Measurements from ENCODE around the gene TRIM41.
A peak's percentile ranks its signal among the peaks of the same experiment; 100 is the strongest.

Gene TRIM41

DNA sequence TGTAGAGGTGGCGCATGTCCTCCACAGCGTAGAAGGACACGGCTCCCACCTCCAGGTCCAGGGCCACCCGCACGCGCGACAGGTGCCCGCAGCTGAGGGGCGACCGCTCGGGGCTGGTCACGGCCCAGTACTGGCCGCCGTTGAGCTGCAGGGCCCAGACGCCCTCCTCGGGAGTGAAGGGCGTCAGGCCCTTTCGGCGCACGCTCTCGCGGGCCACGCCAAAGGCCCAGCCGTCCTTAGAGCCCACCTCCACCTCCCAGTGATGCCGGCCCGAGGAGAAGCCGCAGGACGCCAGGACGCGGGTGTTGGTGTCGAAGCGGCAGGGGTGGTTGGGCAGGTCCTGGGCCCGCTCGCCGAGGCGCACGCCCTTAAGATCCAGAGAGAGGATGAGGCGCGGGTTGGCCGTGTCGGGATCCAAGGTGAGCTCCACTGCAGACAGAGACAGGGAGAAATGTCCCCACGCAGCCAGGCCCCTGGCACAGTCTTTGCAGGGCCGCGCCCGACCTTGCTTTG lies 27.8 kb upstream of the TRIM41 start:
- peaks cover 21% of the 10 kb centered on the region for H3K4me1 ChIP-seq (ENCODE audit: control insufficient read depth, insufficient read depth, low read length)
- no peak overlapping the region for H3K9ac ChIP-seq (ENCODE audit: low read depth, low read length)
- no peak overlapping the region for H3K4me3 ChIP-seq (ENCODE audit: low read depth, low read length)
- H3K36me3 ChIP-seq (ENCODE audit: control insufficient read depth, insufficient read depth, low read length) = no peaks in the 10 kb centered on the region
- no peaks in the 10 kb centered on the region for H3K9me3 ChIP-seq (ENCODE audit: control insufficient read depth, insufficient read depth, low read length)
- peaks cover 39% of the 10 kb centered on the region for H3K27me3 ChIP-seq (ENCODE audit: control insufficient read depth, insufficient read depth, low read length)

DNA sequence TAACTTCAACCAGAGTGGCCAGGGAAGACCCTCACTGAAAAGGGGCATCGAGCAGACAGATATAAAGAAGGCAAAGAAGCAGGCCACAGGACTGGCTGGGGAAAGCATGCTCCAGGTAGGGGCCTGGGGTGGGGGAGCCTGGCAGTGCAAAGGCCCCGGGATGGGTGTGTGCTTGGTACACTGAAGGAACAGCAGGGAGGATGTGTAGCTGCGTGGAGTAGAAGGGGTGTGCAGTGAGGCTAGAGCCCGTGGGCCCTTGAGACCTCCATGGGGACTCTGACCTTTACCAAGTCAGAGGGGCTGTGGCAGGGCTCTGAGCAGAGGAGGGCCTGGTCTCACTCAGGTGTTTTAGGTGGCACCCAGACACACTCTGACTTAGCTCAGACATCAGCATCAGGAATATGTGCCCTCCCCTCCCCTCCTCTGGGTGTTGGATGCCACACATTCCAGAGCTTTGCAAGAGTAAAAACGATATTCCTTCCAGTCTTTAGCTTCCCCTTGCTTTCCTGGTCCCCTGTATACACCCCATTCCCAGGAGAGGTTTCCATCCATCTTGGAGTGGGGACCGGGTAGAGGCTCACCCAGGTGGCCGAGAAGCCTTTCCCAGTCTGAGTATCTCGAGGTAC lies 25.6 kb upstream of the TRIM41 start:
- Histone ChIP-seq H3K27me3 (ENCODE audit: control insufficient read depth, insufficient read depth, low read length) (peaks cover 46% of the 10 kb centered on the region), H3K9me3 (ENCODE audit: control insufficient read depth, insufficient read depth, low read length) (no peaks in the 10 kb centered on the region), H3K36me3 (ENCODE audit: control insufficient read depth, insufficient read depth, low read length) (no peaks in the 10 kb centered on the region), H3K9ac (ENCODE audit: low read depth, low read length) (no peak overlapping the region), H3K4me1 (ENCODE audit: control insufficient read depth, insufficient read depth, low read length) (peaks cover 29% of the 10 kb centered on the region), H3K4me3 (ENCODE audit: low read depth, low read length) (no peak overlapping the region)

DNA sequence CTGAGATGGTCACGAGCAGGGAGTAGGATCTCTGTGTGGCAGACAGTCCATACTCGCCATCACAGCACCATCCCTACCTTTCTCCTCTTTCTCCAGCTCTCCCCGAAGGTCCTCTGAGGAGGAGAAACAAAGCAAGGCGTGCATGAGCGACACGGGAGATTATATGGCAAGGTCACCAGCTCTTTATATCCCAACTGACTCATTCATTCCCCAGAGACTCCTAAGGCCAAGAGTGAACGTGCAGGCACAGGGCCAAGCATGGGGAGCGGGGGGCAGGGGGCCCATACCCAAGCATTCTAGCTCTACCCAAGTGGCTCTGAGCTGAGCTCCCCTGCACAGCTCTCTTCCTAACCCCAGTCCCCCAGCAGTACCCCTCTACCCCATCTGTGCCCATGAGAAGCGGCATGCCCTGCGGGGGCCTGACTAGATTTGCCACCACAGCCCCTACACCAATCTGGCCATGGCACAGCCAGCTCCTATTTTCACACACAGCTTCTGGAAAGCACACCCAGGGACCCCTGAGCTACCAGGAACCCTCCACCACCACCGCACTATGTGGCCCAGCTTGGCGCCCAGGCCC lies 24.9 kb upstream of the TRIM41 start:
- Histone ChIP-seq H3K4me1 (ENCODE audit: control insufficient read depth, insufficient read depth, low read length) (peaks cover 29% of the 10 kb centered on the region), H3K27me3 (ENCODE audit: control insufficient read depth, insufficient read depth, low read length) (peaks cover 44% of the 10 kb centered on the region), H3K4me3 (ENCODE audit: low read depth, low read length) (no peak overlapping the region), H3K9me3 (ENCODE audit: control insufficient read depth, insufficient read depth, low read length) (no peaks in the 10 kb centered on the region), H3K9ac (ENCODE audit: low read depth, low read length) (no peak overlapping the region), H3K36me3 (ENCODE audit: control insufficient read depth, insufficient read depth, low read length) (no peaks in the 10 kb centered on the region)

DNA sequence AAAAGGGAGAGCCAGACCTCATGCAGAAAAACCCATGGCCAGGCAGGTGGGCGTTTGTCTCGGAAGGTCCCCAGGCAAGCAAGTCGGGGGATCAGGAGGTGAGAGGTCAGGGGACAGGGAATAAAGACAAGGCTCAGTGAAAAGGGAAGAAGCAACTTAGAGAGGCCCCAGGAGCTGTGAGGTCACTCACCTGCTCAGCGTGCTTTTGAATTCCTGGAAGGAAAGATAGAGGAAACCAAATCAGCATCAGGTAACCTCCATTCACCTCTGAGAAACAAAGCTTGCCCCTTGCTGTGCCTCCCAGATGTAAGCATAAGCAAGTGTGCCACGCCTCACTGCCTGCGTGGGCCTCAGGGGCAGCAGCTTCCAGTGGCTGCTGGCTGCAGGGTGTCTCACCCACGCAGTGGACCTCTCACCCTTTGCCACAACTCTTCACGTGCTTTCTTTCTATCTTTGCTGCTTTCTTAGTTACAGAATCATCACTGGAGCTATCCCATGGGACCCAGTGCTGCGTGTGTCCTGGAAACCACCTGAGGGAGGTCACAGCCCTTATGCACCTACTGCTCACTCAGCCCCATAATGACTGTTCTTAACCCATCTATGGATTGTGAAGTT lies 24.1 kb upstream of the TRIM41 start:
- Histone ChIP-seq H3K9me3 (ENCODE audit: control insufficient read depth, insufficient read depth, low read length) (no peaks in the 10 kb centered on the region), H3K36me3 (ENCODE audit: control insufficient read depth, insufficient read depth, low read length) (no peaks in the 10 kb centered on the region), H3K4me1 (ENCODE audit: control insufficient read depth, insufficient read depth, low read length) (peaks cover 29% of the 10 kb centered on the region), H3K4me3 (ENCODE audit: low read depth, low read length) (no peak overlapping the region), H3K9ac (ENCODE audit: low read depth, low read length) (no peak overlapping the region), H3K27me3 (ENCODE audit: control insufficient read depth, insufficient read depth, low read length) (peaks cover 51% of the 10 kb centered on the region)

DNA sequence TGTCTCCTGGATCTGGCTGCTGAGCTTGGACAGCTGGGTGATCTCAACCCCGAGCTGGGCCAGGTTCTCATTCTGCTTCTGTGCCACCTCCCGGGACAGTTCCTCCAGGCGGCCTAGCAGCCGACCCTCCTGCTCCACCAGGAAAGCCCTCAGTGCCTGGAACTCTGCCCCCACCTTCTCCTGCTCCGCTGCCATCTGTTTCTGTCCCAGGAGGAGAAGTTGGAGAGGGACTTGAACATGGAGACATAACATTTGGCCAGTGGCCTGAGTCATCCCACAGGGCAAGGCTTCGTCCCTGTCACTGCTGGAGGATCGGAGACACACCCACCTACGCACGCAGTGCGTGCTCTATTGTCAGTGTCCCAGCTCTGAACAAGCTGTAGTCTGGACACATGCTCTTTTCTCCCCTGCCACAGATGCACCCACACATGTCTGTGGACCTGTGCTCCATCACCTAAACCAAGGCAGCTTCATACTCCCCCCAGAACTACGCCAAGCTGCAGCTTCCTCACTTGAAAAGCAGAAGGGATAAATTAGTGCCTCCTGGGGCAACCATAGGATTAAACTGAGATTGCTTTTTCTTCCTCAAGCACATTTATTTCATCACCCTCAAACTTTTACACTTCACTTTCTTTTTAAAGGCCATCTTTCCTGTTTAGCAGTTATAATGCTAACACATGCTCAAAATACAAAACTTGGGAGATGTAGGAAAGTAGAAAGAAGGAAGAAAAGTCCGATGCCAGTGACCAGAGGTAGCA lies 23.0 kb upstream of the TRIM41 start:
- no peak overlapping the region for H3K4me3 ChIP-seq (ENCODE audit: low read depth, low read length)
- no peaks in the 10 kb centered on the region for H3K9me3 ChIP-seq (ENCODE audit: control insufficient read depth, insufficient read depth, low read length)
- no peak overlapping the region for H3K9ac ChIP-seq (ENCODE audit: low read depth, low read length)
- H3K36me3 ChIP-seq (ENCODE audit: control insufficient read depth, insufficient read depth, low read length) = no peaks in the 10 kb centered on the region
- H3K4me1 ChIP-seq (ENCODE audit: control insufficient read depth, insufficient read depth, low read length) = peaks cover 29% of the 10 kb centered on the region
- H3K27me3 ChIP-seq (ENCODE audit: control insufficient read depth, insufficient read depth, low read length) = peaks cover 62% of the 10 kb centered on the region

DNA sequence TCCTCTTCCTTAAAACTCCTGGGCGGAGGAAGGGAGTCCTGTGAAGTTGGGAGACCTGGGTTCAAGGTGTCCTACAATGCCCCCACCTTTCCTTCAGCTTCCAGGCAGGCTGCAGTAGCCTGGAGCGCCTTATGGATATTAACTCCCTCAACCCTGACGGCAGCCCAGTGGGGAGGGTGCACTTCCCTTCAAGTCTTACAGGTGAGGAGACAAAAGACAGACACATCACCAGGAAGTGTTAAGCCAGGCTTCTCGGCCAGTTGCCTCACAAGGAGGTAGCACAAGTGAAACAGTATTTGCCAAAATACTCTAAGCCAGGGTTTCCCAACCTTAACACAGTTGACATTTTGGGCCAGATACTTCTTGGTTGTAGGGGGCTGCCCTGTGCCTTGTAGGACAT lies 22.3 kb upstream of the TRIM41 start:
- no peak overlapping the region for H3K9ac ChIP-seq (ENCODE audit: low read depth, low read length)
- H3K9me3 ChIP-seq (ENCODE audit: control insufficient read depth, insufficient read depth, low read length) = no peaks in the 10 kb centered on the region
- H3K27me3 ChIP-seq (ENCODE audit: control insufficient read depth, insufficient read depth, low read length) = peaks cover 67% of the 10 kb centered on the region
- H3K4me3 ChIP-seq (ENCODE audit: low read depth, low read length) = no peak overlapping the region
- H3K4me1 ChIP-seq (ENCODE audit: control insufficient read depth, insufficient read depth, low read length) = peaks cover 28% of the 10 kb centered on the region
- H3K36me3 ChIP-seq (ENCODE audit: control insufficient read depth, insufficient read depth, low read length) = no peaks in the 10 kb centered on the region

DNA sequence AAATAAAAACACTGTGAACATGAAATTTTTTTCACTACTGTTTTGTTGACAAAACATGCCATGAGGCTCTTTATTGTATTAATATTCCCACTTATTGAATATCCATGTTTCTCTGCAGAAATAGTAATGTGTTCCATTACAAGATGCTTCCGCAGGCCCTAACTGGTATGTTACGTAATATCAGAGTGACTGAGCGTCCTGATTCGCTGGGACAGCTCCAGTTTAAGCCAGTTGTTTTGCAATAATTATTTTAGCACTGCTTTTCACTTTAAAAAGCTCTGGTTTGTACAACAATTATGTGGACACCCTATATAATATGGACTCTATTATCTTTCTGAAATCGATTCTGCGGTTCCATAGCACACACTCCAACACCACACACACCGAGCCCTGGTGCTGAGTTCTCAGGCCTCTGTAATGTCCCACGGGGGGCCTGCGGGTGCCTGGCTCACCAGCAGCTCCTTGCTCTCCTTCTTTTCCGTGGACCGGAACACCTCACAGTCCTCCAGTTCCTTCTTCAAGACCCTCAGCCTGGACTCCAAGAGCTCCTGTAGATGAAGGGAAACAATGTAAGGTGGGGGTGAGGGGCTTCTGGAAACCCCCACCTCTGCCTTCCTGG lies 19.9 kb upstream of the TRIM41 start:
- Histone ChIP-seq H3K4me3 (ENCODE audit: low read depth, low read length) (peak overlapping the region; percentile 96), H3K9ac (ENCODE audit: low read depth, low read length) (no peak overlapping the region), H3K36me3 (ENCODE audit: control insufficient read depth, insufficient read depth, low read length) (no peaks in the 10 kb centered on the region), H3K4me1 (ENCODE audit: control insufficient read depth, insufficient read depth, low read length) (peaks cover 23% of the 10 kb centered on the region), H3K9me3 (ENCODE audit: control insufficient read depth, insufficient read depth, low read length) (no peaks in the 10 kb centered on the region), H3K27me3 (ENCODE audit: control insufficient read depth, insufficient read depth, low read length) (peaks cover 69% of the 10 kb centered on the region)

DNA sequence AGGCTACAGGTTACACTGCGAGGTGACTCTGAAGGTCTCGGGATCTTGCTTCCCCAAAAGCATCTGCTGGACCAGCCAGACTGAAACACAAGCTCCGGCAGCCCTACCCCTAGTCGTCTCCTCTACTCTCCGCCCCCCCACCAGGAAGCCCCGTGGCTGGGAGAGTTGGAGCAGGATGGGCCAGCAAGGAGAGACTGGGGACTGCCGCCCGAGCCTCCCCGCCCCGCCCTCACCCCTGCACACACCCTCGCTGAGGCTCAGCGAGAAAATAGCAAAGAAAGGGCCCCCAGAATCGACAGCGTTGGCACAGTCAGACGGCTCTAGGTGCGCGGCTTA lies 19.3 kb upstream of the TRIM41 start:
- H3K9me3 ChIP-seq (ENCODE audit: control insufficient read depth, insufficient read depth, low read length) = no peaks in the 10 kb centered on the region
- H3K36me3 ChIP-seq (ENCODE audit: control insufficient read depth, insufficient read depth, low read length) = no peaks in the 10 kb centered on the region
- peak overlapping the region; percentile 96 for H3K4me3 ChIP-seq (ENCODE audit: low read depth, low read length)
- H3K27me3 ChIP-seq (ENCODE audit: control insufficient read depth, insufficient read depth, low read length) = peaks cover 66% of the 10 kb centered on the region
- no peak overlapping the region for H3K9ac ChIP-seq (ENCODE audit: low read depth, low read length)
- H3K4me1 ChIP-seq (ENCODE audit: control insufficient read depth, insufficient read depth, low read length) = peaks cover 22% of the 10 kb centered on the region

DNA sequence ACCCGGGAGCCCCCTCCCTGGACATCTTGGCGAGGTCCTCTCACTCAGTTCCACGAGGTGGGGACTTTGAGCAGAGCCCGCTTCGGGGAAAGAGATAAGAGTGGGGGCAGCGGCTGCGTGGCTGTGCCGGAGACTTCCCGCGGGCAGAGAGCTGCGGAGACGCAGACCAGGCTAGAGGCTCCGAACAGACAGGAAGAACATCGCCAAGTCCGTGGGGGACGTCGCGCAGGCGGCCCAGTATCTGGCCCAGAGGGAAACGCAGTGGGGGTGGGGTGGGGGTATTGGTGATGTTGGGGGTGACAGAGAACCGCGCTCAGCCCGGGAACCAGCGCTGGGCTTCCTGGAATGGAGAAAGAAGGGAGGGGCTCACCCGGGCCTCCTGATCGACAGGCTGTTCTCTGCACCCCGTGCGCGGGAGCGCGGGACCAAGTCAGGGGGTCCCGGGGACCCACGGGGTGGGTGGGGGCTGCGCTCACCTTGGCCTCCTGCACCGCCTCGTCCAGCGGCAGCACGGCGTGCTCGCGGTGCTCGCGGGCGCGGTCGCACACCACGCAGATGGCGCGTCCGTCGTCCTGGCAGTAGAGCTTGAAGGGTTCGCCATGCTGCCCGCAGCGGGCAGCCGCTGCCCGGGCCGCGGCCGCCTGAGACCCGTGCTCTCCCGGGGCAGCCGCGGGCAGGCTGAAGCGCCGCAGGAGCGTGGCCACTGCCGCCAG lies 18.8 kb upstream of the TRIM41 start:
- Histone ChIP-seq H3K27me3 (ENCODE audit: control insufficient read depth, insufficient read depth, low read length) (peaks cover 65% of the 10 kb centered on the region), H3K9me3 (ENCODE audit: control insufficient read depth, insufficient read depth, low read length) (no peaks in the 10 kb centered on the region), H3K4me1 (ENCODE audit: control insufficient read depth, insufficient read depth, low read length) (peaks cover 18% of the 10 kb centered on the region), H3K9ac (ENCODE audit: low read depth, low read length) (no peak overlapping the region), H3K36me3 (ENCODE audit: control insufficient read depth, insufficient read depth, low read length) (no peaks in the 10 kb centered on the region), H3K4me3 (ENCODE audit: low read depth, low read length) (peak overlapping the region; percentile 96)

DNA sequence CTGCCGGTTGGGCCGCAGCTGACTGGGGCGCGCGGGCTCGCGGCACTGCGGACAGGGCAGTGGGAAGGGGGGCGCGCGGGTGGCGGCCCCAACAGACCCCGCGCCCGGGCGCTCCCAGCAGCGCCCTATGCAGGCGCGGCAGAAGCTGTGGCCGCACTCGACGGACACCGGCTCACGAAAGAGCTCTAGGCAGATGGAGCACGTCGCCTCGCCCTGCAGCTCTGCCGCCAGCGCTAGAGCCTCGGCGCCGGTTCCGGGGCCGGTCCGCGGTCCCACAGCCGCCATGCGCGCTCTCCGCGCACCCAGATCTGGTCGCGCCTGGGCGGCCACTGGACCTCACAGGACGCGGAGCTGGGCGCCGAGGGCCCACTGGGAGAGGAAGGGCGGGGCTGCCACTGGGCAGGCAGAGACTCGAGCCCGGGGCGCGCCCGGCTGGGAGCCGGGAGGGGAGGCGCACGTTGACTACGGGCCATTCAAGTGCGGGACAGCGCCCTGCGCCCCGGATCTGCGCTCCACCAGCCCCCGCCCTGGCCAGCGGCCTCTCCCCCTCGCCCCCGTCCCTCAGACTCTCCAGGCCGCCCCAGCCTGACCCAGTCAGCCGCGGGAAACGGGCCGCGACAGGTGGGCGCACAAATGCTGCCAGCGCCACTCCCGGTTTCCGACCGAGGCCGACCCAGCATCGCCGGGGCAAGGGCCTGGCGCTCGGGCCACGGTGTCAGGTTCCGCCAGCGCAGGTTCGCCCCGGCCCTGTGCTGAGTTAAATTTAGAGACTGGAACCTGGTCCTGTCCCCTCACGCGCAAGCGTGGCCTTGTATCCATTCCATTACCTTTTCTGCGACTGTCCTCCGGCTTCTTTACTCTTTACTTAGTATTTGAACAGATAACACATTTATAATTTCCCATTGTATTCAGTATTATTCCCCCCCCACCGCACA lies 18.0 kb upstream of the TRIM41 start, which contains the start of gene TRIM7:
Gene TRIM7 (minus strand): TSS at position 371 of the 935 bp plus-strand sequence. CDS start 86 bp downstream, at position 285.
- Histone ChIP-seq H3K36me3 (ENCODE audit: control insufficient read depth, insufficient read depth, low read length) (no peaks in the 10 kb centered on the region), H3K4me1 (ENCODE audit: control insufficient read depth, insufficient read depth, low read length) (peaks cover 11% of the 10 kb centered on the region), H3K9me3 (ENCODE audit: control insufficient read depth, insufficient read depth, low read length) (no peaks in the 10 kb centered on the region), H3K9ac (ENCODE audit: low read depth, low read length) (no peak within 1 kb of the TSS), H3K4me3 (ENCODE audit: low read depth, low read length) (peak within 1 kb of the TSS; percentile 96), H3K27me3 (ENCODE audit: control insufficient read depth, insufficient read depth, low read length) (peaks cover 57% of the 10 kb centered on the region)
